SJSA1 (cell line): ENCODE results near the gene GRK5. TPM values are rescaled to one million over a fixed set of nuclear protein-coding genes. Genes with fewer than 3 reads are reported as not detected.
"Not testable (repeated sequence)": the region's sequence is repeated elsewhere in the genome, so short reads cannot be mapped to it uniquely, and the experiment has no call there.

Source experiments
- DNase-seq, 2 experiments: peaks; one replicate each; pipeline ENCODE4 v3.0.0-alpha.2; 2015 to 2020; ENCODE audit warnings: low spot score in 2 of 2, low read depth in 1 of 2
- H3K27ac ChIP-seq: fragments of 250-450 bp; sonication (Bioruptor Pico); 2 replicates; pipeline ENCODE4 v1.5.1; 2020; ENCODE audit warnings: mild to moderate bottlenecking, moderate library complexity
- H3K27me3 ChIP-seq: fragments of 250-450 bp; sonication (Bioruptor Pico); replicated peaks from 2 replicates; pipeline ENCODE4 v1.5.1; 2020; ENCODE audit warnings: mild to moderate bottlenecking, moderate library complexity
- H3K36me3 ChIP-seq: fragments of 250-450 bp; sonication (Bioruptor Pico); 2 replicates; pipeline ENCODE4 v1.5.1; 2020; ENCODE audit warnings: mild to moderate bottlenecking
- H3K4me1 ChIP-seq: fragments of 250-450 bp; sonication (Bioruptor Pico); replicated peaks from 2 replicates; pipeline ENCODE4 v1.6.1; 2021; ENCODE audit warnings: mild to moderate bottlenecking
- H3K4me3 ChIP-seq: fragments of 250-450 bp; sonication (Bioruptor Pico); 2 replicates; pipeline ENCODE4 v1.5.1; 2020; ENCODE audit warnings: mild to moderate bottlenecking
- H3K9me3 ChIP-seq: fragments of 250-450 bp; sonication (Bioruptor Pico); replicated peaks from 2 replicates; pipeline ENCODE4 v1.5.1; 2020; ENCODE audit warnings: mild to moderate bottlenecking
- total RNA-seq: library from RNA; depleted of rRNA; stranded (reverse); fragments of >200 nt; shearing (Covaris generic); gene quantifications from 2 replicates; pipeline ENCODE4 v1.2.3, GENCODE V29; 2014

GRK5 gene
- total RNA-seq, 1 experiment from 2014 or later = 19.4 TPM

GRCh38 chr10:119252470-119253151 is 45.2 kb downstream of the GRK5 start:
- Histone ChIP-seq H3K36me3 (no peaks in the 10 kb centered on the region), H3K9me3 (no peaks in the 10 kb centered on the region), H3K27me3 (no peaks in the 10 kb centered on the region), H3K27ac (peak overlapping the region; percentile 95), H3K4me1 (peaks cover 69% of the 10 kb centered on the region), H3K4me3 (no peak overlapping the region)
- DNase-seq = no peak

- no peak overlapping the region for H3K4me3 ChIP-seq
- H3K4me1 ChIP-seq = peaks cover 61% of the 10 kb centered on the region
- peak; percentile 92 to 96 for DNase-seq
These were observed 46.2 kb downstream of the GRK5 start for GRCh38 chr10:119253433-119254174.

GRCh38 chr10:119254335-119254734 is 47.0 kb downstream of the GRK5 start:
- no peak for DNase-seq
- Histone ChIP-seq H3K27me3 (no peaks in the 10 kb centered on the region), H3K4me3 (no peak overlapping the region), H3K27ac (peak overlapping the region; percentile 95), H3K9me3 (no peaks in the 10 kb centered on the region), H3K4me1 (peaks cover 61% of the 10 kb centered on the region), H3K36me3 (no peaks in the 10 kb centered on the region)

More at GRCh38 chr10:119253433-119254174, 46.2 kb downstream of the GRK5 start:
- H3K36me3 ChIP-seq = no peaks in the 10 kb centered on the region
- H3K27ac ChIP-seq = peak overlapping the region; percentile 95
- H3K27me3 ChIP-seq = no peaks in the 10 kb centered on the region
- H3K9me3 ChIP-seq = no peaks in the 10 kb centered on the region

GRCh38 chr10:119256030-119256429 is 48.7 kb downstream of the GRK5 start:
- H3K9me3 ChIP-seq = no peaks in the 10 kb centered on the region
- no peaks in the 10 kb centered on the region for H3K27me3 ChIP-seq
- no peak overlapping the region for H3K27ac ChIP-seq
- no peaks in the 10 kb centered on the region for H3K36me3 ChIP-seq
- no peak overlapping the region for H3K4me3 ChIP-seq
- no peak for DNase-seq
- peaks cover 46% of the 10 kb centered on the region for H3K4me1 ChIP-seq

GRCh38 chr10:119256897-119257296 is 49.5 kb downstream of the GRK5 start:
- Histone ChIP-seq H3K36me3 (no peaks in the 10 kb centered on the region), H3K4me3 (no peak overlapping the region)

GRCh38 chr10:119257899-119258419 is 50.6 kb downstream of the GRK5 start:
- Histone ChIP-seq H3K36me3 (no peaks in the 10 kb centered on the region), H3K4me3 (no peak overlapping the region), H3K27ac (no peak overlapping the region), H3K9me3 (no peaks in the 10 kb centered on the region), H3K27me3 (no peaks in the 10 kb centered on the region), H3K4me1 (peaks cover 27% of the 10 kb centered on the region)
- no peak for DNase-seq

More at GRCh38 chr10:119256897-119257296, 49.5 kb downstream of the GRK5 start:
- no peak overlapping the region for H3K27ac ChIP-seq
- DNase-seq = no peak
- no peaks in the 10 kb centered on the region for H3K27me3 ChIP-seq
- H3K4me1 ChIP-seq = peaks cover 37% of the 10 kb centered on the region
- H3K9me3 ChIP-seq = no peaks in the 10 kb centered on the region

- Histone ChIP-seq H3K4me3 (no peak overlapping the region), H3K36me3 (no peaks in the 10 kb centered on the region), H3K27ac (no peak overlapping the region), H3K9me3 (no peaks in the 10 kb centered on the region), H3K27me3 (no peaks in the 10 kb centered on the region), H3K4me1 (peaks cover 16% of the 10 kb centered on the region)
- DNase-seq = no peak
These were observed 52.0 kb downstream of the GRK5 start for GRCh38 chr10:119259345-119259744.

- H3K27ac ChIP-seq, H3K4me3 ChIP-seq, H3K27me3 ChIP-seq, DNase-seq, H3K4me1 ChIP-seq, H3K9me3 ChIP-seq: not testable (repeated sequence)
- peaks cover 10% of the 10 kb centered on the region for H3K36me3 ChIP-seq
These were observed 53.6 kb downstream of the GRK5 start for GRCh38 chr10:119261016-119261415.

- no peak for DNase-seq
- Histone ChIP-seq H3K36me3 (peaks cover 10% of the 10 kb centered on the region), H3K4me1 (peaks cover 17% of the 10 kb centered on the region), H3K9me3 (no peaks in the 10 kb centered on the region; the same call in 1 of the 2 replicates), H3K27me3 (no peaks in the 10 kb centered on the region), H3K4me3 (no peak overlapping the region), H3K27ac (no peak overlapping the region)
These were observed 56.7 kb downstream of the GRK5 start for GRCh38 chr10:119263951-119264617.

GRCh38 chr10:119265691-119266090 is 58.3 kb downstream of the GRK5 start:
- Histone ChIP-seq H3K36me3 (peaks cover 10% of the 10 kb centered on the region), H3K4me3 (no peak overlapping the region), H3K27me3 (no peaks in the 10 kb centered on the region), H3K4me1 (peaks cover 33% of the 10 kb centered on the region), H3K27ac (no peak overlapping the region), H3K9me3 (no peaks in the 10 kb centered on the region; the same call in 1 of the 2 replicates)
- DNase-seq = no peak

- Histone ChIP-seq H3K27me3 (no peaks in the 10 kb centered on the region), H3K4me3 (no peak overlapping the region), H3K27ac (no peak overlapping the region), H3K36me3 (peaks cover 10% of the 10 kb centered on the region), H3K4me1 (peaks cover 48% of the 10 kb centered on the region), H3K9me3 (no peaks in the 10 kb centered on the region; the same call in 1 of the 2 replicates)
- DNase-seq = no peak
These were observed 60.0 kb downstream of the GRK5 start for GRCh38 chr10:119267384-119267783.

- peak overlapping the region; percentile 67 for H3K27ac ChIP-seq
- DNase-seq = no peak
- peaks cover 48% of the 10 kb centered on the region for H3K4me1 ChIP-seq
- H3K4me3 ChIP-seq = no peak overlapping the region
- peaks cover 10% of the 10 kb centered on the region for H3K36me3 ChIP-seq
- H3K9me3 ChIP-seq = no peaks in the 10 kb centered on the region; the same call in 1 of the 2 replicates
- no peaks in the 10 kb centered on the region for H3K27me3 ChIP-seq
These were observed 61.1 kb downstream of the GRK5 start for GRCh38 chr10:119268428-119268827.

GRCh38 chr10:119268871-119269506 is 61.6 kb downstream of the GRK5 start:
- H3K4me3 ChIP-seq = no peak overlapping the region
- H3K36me3 ChIP-seq = peaks cover 10% of the 10 kb centered on the region
- peak overlapping the region; percentile 67 for H3K27ac ChIP-seq
- peaks cover 50% of the 10 kb centered on the region for H3K4me1 ChIP-seq
- peak in 1 of 2 experiments; percentile 83 for DNase-seq
- no peaks in the 10 kb centered on the region; the same call in 1 of the 2 replicates for H3K9me3 ChIP-seq
- H3K27me3 ChIP-seq = no peaks in the 10 kb centered on the region
